Tongue (tissue), 2 donors: ENCODE measurements around the gene BCAR3. TPM values are rescaled to one million over a fixed set of nuclear protein-coding genes. Genes with fewer than 3 reads are reported as not detected.

ENCODE experiments used
- DNase-seq: peaks from one replicate; pipeline ENCODE4 v3.0.0-alpha.2; 2015
- total RNA-seq: library from RNA; depleted of rRNA; stranded (reverse); fragments of >200 nt; gene quantifications from one replicate; pipeline ENCODE4 v1.2.3, GENCODE V29; 2014

Gene BCAR3
- total RNA-seq, 1 donor from 2014 or later = 22.7 TPM

DNA sequence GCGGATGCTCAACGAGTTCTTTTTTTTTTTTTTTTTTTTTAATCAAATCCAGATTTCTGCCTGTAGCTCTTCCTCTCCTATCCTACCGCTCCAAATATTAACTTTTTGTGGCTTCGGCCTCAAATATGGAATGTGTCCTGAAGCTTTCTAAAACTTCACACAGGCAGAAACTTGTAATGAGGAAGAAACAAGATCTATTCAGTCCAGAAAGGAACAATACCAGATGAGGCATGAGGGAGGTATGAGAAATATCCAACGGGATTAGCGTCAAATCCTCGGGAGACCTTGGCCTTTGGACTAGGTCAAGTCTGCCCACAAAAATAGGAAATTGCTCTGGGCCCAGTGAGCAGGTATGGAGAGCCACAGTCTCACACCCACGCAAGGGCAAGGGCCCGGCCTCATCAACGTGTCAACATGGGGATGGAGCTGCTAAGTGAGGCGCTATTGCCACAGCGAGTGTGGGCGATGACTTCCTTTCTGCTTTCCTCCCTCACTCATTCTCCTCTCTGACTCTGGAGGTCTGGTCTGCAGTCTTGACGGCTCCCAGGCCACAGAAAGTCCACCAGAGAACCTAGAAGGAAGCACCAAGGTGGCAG is 66.6 kb downstream of the BCAR3 start:
- DNase-seq = no peak

- no peak for DNase-seq
Observed at GRCh38 chr1:93614541-93614940, 67.1 kb downstream of the BCAR3 start.

DNA sequence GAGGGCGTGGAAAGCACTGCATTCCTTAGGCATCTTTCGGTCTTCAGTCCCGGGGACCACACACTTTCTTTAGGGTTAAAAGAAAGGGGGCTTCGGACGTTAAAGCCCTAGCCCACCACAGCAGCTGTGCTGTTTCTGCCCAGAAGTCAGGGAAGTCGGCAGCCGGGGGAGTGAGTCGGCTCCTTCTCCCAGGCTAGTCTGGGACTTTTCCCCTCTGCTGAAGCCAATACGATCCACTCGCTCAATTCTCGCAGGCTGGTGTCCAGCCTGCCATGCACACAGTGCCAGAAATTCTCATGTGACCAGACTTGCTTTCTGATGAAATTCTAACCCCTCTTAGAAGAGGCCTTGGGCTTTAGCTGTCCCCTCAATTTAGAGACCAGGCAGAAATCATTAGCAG is 67.7 kb downstream of the BCAR3 start:
- peak; percentile 79 for DNase-seq

DNA sequence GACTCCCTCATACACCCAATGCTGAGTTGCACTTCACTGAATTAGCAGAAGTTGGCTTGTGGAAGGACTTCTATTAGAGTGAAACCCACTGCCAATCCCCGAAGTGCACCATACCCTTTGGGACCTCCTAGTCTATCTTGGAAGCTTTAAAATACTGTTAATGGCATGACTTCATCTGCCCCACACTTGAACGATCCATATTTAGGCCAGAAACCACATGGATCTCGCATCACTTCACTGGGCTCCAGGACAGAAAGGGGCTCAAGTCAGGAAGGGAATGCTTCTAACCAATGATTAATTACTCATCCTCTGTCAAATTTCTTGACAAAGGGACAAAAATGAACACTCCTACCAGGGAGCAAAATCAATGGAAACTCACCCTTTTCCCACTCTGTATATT is 69.1 kb downstream of the BCAR3 start:
- no peak for DNase-seq

DNA sequence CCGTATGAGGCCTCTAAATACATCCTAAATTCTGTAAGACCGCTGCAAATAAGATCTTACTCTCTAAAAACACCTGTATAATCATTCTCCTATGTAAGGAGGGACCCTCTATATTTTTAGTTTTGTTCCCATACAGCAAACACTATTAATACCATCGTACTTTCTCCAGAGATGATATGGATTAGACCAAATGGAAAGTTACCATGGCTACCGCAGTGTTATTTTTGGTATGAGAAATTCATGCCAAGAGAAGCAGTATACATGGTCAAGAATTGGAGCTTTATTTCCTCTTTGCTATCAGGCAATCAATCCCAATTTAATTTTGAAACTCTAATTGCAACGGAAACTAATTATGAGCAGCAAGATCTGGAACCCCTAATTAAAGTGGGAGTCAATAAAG is 70.0 kb downstream of the BCAR3 start:
- DNase-seq = peak; percentile 60

GRCh38 chr1:93609536-93609935 is 72.1 kb downstream of the BCAR3 start:
- no peak for DNase-seq

- peak; percentile 89 for DNase-seq
Observed at GRCh38 chr1:93608187-93609109, 73.2 kb downstream of the BCAR3 start.

DNA sequence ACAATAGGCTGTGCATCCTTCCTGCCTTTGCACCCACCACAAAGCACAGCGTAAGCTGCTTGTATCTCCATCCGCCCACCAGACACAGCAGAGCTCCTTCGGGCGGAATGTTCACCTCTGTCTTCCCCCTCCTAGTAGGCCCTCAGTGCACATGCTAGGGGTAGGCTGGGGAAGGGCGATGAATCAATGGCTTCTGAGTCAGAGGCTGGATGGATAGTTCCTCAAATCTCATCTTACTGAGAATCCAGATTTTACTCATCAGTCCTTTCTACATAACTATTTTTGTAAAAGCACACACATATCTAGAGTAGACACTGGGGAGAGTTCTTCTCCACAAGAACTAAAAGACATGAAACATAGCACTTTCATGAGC is 73.8 kb downstream of the BCAR3 start:
- DNase-seq = no peak

DNA sequence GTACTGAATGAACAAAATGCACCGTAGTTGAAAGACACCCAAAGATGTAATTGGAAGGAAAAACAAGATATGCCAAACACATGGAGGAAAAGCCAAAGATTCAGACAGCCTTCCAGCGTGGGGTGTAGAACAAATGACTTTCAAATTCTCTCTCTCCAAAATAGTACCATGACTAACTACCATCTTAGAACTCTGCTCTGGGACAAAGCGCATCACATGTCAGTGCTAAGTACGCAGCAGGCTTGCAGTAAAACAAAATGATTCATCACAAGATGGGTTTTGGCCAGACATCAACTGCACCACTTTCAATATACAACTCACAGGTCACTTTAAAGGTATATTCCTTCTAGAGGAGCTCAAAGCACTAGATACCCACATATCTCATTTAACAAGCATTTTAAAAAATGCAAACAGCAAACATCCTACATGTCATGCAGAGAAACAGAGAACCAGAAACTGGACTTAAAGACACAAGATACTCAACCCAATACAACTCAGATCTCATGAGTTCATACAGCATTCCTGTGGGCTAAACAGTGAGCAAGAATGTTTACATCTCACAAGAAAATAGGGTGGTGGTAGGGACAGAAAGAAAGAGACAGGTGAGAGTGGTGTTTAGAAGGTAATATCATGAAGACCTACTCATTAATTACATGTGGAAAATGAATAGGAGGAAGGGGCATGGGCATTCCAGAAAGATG is 75.7 kb downstream of the BCAR3 start:
- no peak for DNase-seq

DNA sequence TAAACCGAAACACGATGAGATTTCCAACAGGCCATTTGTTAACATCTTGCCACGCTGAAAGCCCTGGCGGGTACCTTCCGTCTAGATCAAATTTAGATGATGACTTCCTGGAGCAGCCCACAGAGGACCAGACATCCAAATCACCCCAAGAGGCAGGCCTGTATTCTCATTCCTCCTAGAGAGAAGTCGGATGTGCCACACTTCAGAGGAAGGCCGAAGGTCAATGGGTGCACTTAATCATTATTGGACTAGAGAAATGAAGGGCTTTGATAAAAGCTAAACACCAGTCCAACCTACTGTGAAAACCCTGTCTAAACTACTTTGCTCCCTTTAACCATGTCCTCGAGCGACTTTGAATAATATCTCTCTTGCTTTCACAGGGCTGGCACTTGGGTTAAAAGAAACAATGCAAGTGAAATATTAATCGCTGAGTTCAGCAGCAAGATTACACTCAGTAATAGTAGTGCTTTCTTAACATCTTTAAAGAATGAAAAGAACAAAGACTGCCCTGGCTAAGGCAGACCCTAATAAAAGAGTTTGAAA is 76.5 kb downstream of the BCAR3 start:
- DNase-seq = no peak

GRCh38 chr1:93604411-93604810 is 77.2 kb downstream of the BCAR3 start:
- no peak for DNase-seq

GRCh38 chr1:93603601-93604000 is 78.0 kb downstream of the BCAR3 start:
- no peak for DNase-seq

DNA sequence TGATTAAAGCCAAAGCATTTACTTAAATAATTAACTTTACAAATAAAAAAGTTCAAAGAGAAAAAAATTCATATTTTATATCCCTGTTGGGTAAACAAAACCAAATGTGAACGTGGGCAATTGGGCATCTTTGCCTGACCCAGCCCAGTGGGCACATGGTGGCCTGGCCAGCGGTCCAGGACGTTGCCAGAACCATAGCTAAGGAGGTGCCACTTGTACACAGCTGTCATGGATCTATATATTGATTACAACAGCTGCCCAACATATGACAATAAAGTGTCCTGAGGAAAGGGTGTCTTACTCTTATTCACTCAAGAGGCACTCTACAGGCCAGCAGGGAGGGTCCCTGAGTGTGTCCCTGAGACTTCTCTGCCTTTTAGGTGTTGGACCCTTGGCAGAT is 78.5 kb downstream of the BCAR3 start:
- DNase-seq = no peak

GRCh38 chr1:93602101-93602500 is 79.5 kb downstream of the BCAR3 start:
- no peak for DNase-seq

DNA sequence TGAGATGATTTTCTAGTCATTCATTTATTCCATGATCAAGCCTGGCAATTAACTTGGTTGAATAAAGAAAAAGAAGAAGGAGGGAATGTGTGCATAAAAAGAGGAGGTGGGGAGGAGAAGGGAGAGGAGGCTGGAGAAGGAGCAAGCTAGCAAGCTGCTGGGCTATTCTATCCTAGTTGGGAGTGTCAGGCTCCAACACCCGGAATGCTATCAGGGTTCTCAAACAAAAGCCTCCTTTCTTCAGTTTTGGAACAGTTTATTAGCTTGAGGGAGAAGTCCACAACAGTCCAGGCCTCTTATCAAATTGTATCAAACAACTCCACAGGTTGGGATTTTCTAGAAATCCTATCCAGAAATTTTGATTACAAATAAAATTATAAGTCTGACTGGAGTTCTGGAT is 80.0 kb downstream of the BCAR3 start:
- no peak for DNase-seq

- DNase-seq = no peak
Observed at GRCh38 chr1:93600663-93601062, 81.0 kb downstream of the BCAR3 start.

- no peak for DNase-seq
Observed at GRCh38 chr1:93599479-93599878, 82.2 kb downstream of the BCAR3 start.

- DNase-seq = no peak
Observed at GRCh38 chr1:93598861-93599439, 82.7 kb downstream of the BCAR3 start.

DNA sequence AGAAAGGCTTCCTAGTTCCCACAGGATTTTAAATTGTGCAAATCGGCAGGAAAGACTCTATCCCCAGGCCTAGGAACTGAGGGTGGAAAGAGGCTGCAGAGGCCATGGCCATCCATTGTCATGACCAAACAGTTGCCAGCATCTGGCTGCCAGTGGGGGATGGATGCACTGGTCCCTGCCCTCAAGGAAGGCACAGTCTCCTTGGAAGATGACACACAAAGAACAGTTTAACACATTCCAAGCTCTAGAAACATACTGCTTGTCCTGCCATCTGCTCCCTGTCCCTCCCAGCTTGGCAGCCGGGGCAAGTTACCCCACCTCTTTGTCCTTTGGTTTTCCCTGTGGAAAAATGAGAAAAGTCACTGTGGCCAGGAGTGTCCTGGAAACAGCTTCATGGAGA is 83.2 kb downstream of the BCAR3 start:
- DNase-seq = no peak

DNA sequence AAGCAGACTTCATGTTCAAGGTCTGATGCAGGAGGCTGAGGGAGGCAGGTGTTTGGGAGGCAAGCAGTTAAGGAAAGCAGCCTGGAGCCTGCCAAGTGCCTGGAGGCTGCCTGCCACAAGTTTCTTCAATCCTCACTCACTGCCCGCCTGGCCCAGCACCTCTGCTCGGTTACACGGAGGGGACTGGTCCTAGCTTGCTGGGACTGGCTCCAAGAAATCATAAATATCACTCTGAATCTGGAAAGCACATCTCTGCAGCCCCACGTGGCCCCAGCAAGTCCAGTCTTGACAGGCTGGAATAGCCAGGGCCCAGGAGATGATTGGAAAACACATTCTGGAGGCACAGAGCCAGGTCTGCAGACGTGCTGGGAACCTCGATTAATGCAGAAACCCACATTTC is 83.9 kb downstream of the BCAR3 start:
- DNase-seq = peak; percentile 75

GRCh38 chr1:93596329-93597089 is 85.1 kb downstream of the BCAR3 start:
- DNase-seq = no peak

- no peak for DNase-seq
Observed at GRCh38 chr1:93595743-93596142, 85.9 kb downstream of the BCAR3 start.
